IMR-90 (cell line): Measurements from ENCODE around the gene KCNT1. TPM values are rescaled to one million over a fixed set of nuclear protein-coding genes. Genes with fewer than 3 reads are reported as not detected.

ENCODE experiments used
- ATAC-seq: fragments of 200-7000 bp; cut with Tn5 transposase; 2 replicates; pipeline ENCODE4 v1.9.1; 2020; ENCODE audit warnings: low read depth, mild to moderate bottlenecking, moderate library complexity
- BruUV-seq: library from RNA; stranded (reverse); fragments of 400-500 nt; replicated peaks from 2 replicates; lab custom pipeline; 2021; lab: Mats Ljungman, UMichigan
- CTCF ChIA-PET: fragments of 300-600 bp; formaldehyde crosslinking; extraction: SDS; loops from one replicate; lab custom pipeline; 2021; ENCODE audit warnings: antibody characterized with exemption; lab: Yijun Ruan, JAX
- POLR2A ChIA-PET: fragments of 300-600 bp; sonication (Branson Sonifier 250); formaldehyde crosslinking; loops from one replicate; lab custom pipeline; 2022; ENCODE audit warnings: antibody characterized with exemption; ENCODE audit not compliant: unreplicated experiment; lab: Charles Lee
- DNase-seq: peaks from one replicate; pipeline ENCODE4 v3.0.0; 2013
- H2AFZ ChIP-seq: replicated peaks from 2 replicates; pipeline ENCODE3; 2013; ENCODE audit warnings: low read length, mild to moderate bottlenecking; ENCODE audit not compliant: poor library complexity
- H2AK5ac ChIP-seq: 2 replicates; pipeline ENCODE4 v1.6.1; 2013; ENCODE audit warnings: low read depth, low read length, inconsistent platforms
- H2AK9ac ChIP-seq: replicated peaks from 2 replicates; pipeline ENCODE3; 2013; ENCODE audit warnings: mild to moderate bottlenecking, low read depth, low read length, moderate library complexity; ENCODE audit not compliant: poor library complexity
- H2BK120ac ChIP-seq: 2 replicates; pipeline ENCODE4 v1.6.1; 2013; ENCODE audit warnings: low read depth, low read length, inconsistent platforms
- H2BK15ac ChIP-seq: 3 replicates; pipeline ENCODE4 v1.6.1; 2013; ENCODE audit warnings: low read depth, low read length, inconsistent platforms
- H2BK20ac ChIP-seq: 2 replicates; pipeline ENCODE4 v1.6.1; 2013; ENCODE audit warnings: low read depth, mild to moderate bottlenecking, inconsistent platforms, low read length, moderate library complexity
- H2BK5ac ChIP-seq: 2 replicates; pipeline ENCODE4 v1.6.1; 2013; ENCODE audit warnings: mild to moderate bottlenecking, low read depth, low read length, inconsistent platforms; ENCODE audit not compliant: poor library complexity, severe bottlenecking
- H3K14ac ChIP-seq: replicated peaks from 2 replicates; pipeline ENCODE4 v1.6.1; 2013; ENCODE audit warnings: low read depth, low read length, inconsistent platforms
- H3K18ac ChIP-seq: 2 replicates; pipeline ENCODE4 v1.6.1; 2013; ENCODE audit warnings: low read depth, low read length, control low read depth
- H3K23ac ChIP-seq: 2 replicates; pipeline ENCODE4 v1.6.1; 2013; ENCODE audit warnings: low read depth, low read length, inconsistent platforms
- H3K27ac ChIP-seq: 2 replicates; pipeline ENCODE4 v1.5.1; 2013; ENCODE audit warnings: mild to moderate bottlenecking, control low read depth, low read length; ENCODE audit not compliant: insufficient read depth
- H3K27me3 ChIP-seq: 2 replicates; pipeline ENCODE4 v1.6.1; 2013; ENCODE audit warnings: low read length; ENCODE audit not compliant: control insufficient read depth, insufficient read depth
- H3K36me3 ChIP-seq: 2 replicates; pipeline ENCODE4 v1.6.1; 2013; ENCODE audit warnings: low read length, mixed read lengths; ENCODE audit not compliant: control insufficient read depth, insufficient read depth
- H3K4ac ChIP-seq: 2 replicates; pipeline ENCODE4 v1.6.1; 2013; ENCODE audit warnings: low read depth, low read length, inconsistent platforms
- H3K4me1 ChIP-seq: 2 replicates; pipeline ENCODE4 v1.6.1; 2013; ENCODE audit warnings: low read length, mixed read lengths; ENCODE audit not compliant: control insufficient read depth, insufficient read depth
- H3K4me2 ChIP-seq: 2 replicates; pipeline ENCODE4 v1.6.1; 2013; ENCODE audit warnings: low read depth, mild to moderate bottlenecking, control low read depth, low read length, moderate library complexity
- H3K4me3 ChIP-seq: 2 replicates; pipeline ENCODE4 v1.5.1; 2013; ENCODE audit warnings: low read depth, mild to moderate bottlenecking, control low read depth, low read length, moderate library complexity; ENCODE audit not compliant: insufficient read depth
- H3K56ac ChIP-seq: 2 replicates; pipeline ENCODE4 v1.6.1; 2013; ENCODE audit warnings: low read length, inconsistent platforms; ENCODE audit not compliant: insufficient read depth; ENCODE audit errors: extremely low read depth
- H3K79me1 ChIP-seq, 2 experiments: 2 replicates each; pipeline ENCODE4 v1.6.1; 2013; ENCODE audit warnings: low read length in 2 of 2, inconsistent platforms in 1 of 2, low read depth in 1 of 2
- H3K9ac ChIP-seq: 2 replicates; pipeline ENCODE4 v1.6.1; 2013; ENCODE audit warnings: low read depth, low read length, control low read depth
- H3K9me1 ChIP-seq: 2 replicates; pipeline ENCODE4 v1.6.1; 2013; ENCODE audit warnings: low read length, inconsistent platforms; ENCODE audit not compliant: insufficient read depth
- H3K9me3 ChIP-seq: 2 replicates; pipeline ENCODE4 v1.6.1; 2013; ENCODE audit warnings: low read length; ENCODE audit not compliant: control insufficient read depth, insufficient read depth
- H4K20me1 ChIP-seq: 2 replicates; pipeline ENCODE4 v1.6.1; 2013; ENCODE audit warnings: low read length, inconsistent platforms; ENCODE audit not compliant: insufficient read depth
- H4K5ac ChIP-seq: 2 replicates; pipeline ENCODE4 v1.6.1; 2013; ENCODE audit warnings: mild to moderate bottlenecking, low read depth, low read length, control low read depth
- H4K8ac ChIP-seq, 2 experiments: 2 replicates each; pipeline ENCODE4 v1.6.1; 2013; ENCODE audit warnings: low read depth in 2 of 2, low read length in 2 of 2, control low read depth in 1 of 2, inconsistent platforms in 1 of 2
- H4K91ac ChIP-seq: 2 replicates; pipeline ENCODE4 v1.6.1; 2013; ENCODE audit warnings: low read depth, low read length, inconsistent platforms; ENCODE audit not compliant: insufficient read depth
- BHLHE40 ChIP-seq: fragments of 150-350 bp; IDR thresholded peaks from 2 replicates; pipeline ENCODE4 v1.6.1; 2016; ENCODE audit warnings: mild to moderate bottlenecking, low read depth, low read length
- CHD1 ChIP-seq: IDR thresholded peaks from 2 replicates; pipeline ENCODE4 v1.6.1; 2012; ENCODE audit warnings: low read depth, low read length, improper control_type of control experiment
- ELK1 ChIP-seq: fragments of 150-350 bp; IDR thresholded peaks from 2 replicates; pipeline ENCODE4 v1.6.1; 2016; ENCODE audit warnings: low read depth, mild to moderate bottlenecking, low read length, moderate library complexity, borderline replicate concordance
- FOS ChIP-seq: fragments of 150-350 bp; IDR thresholded peaks from 2 replicates; pipeline ENCODE4 v1.6.1; 2016; ENCODE audit warnings: low read depth, low read length
- MAFK ChIP-seq: IDR thresholded peaks from 2 replicates; pipeline ENCODE4 v1.6.1; 2012; ENCODE audit warnings: low read depth, low read length, improper control_type of control experiment
- MAZ ChIP-seq: IDR thresholded peaks from 2 replicates; pipeline ENCODE4 v1.6.1; 2012; ENCODE audit warnings: low read depth, mild to moderate bottlenecking, low read length, improper control_type of control experiment, moderate library complexity, borderline replicate concordance
- MXI1 ChIP-seq: IDR thresholded peaks from 2 replicates; pipeline ENCODE4 v1.6.1; 2012; ENCODE audit warnings: low read depth, mild to moderate bottlenecking, low read length, moderate library complexity, borderline replicate concordance
- POLR2A ChIP-seq: IDR thresholded peaks from 2 replicates; pipeline ENCODE4 v1.6.1; 2012; ENCODE audit warnings: mild to moderate bottlenecking, low read depth, low read length
- SMC3 ChIP-seq: fragments of 150-350 bp; IDR thresholded peaks from 2 replicates; pipeline ENCODE4 v1.6.1; 2016; ENCODE audit warnings: low read depth, mild to moderate bottlenecking, antibody characterized with exemption, low read length, moderate library complexity
- WGBS, 2 experiments: methylation state at CpG; one replicate each; pipeline versions ENCODE4 v1.1.5 to v1.1.7; 2013; ENCODE audit warnings: missing lambda C conversion rate in 2 of 2; ENCODE audit not compliant: insufficient read length in 1 of 2; ENCODE audit errors: extremely low coverage in 2 of 2; 5-methylcytosine and 5-hydroxymethylcytosine counted together
- dilution Hi-C: fragments of 300-500 bp; cut with HindIII; formaldehyde crosslinking; loops from one replicate; pipeline ENCODE4 v1.14.3; 2018; ENCODE audit warnings: low sequenced_read_pairs; ENCODE audit not compliant: unreplicated experiment
- in situ Hi-C: fragments of 300-500 bp; cut with MboI; formaldehyde crosslinking; loops from 3 replicates; pipeline ENCODE4 v1.14.3; 2019; ENCODE audit warnings: low sequenced_read_pairs, inconsistent platforms, mixed read lengths
- intact Hi-C: fragments of 100-400 bp; cut with micrococcal nuclease; formaldehyde crosslinking; loops from 2 replicates; pipeline ENCODE4 v1.10.0; 2022
- polyA plus RNA-seq, 3 experiments: library from polyadenylated mRNA; depleted of rRNA; stranded (reverse); fragments of >200 nt; gene quantifications; 2 replicates each; pipeline ENCODE4 v1.2.3, GENCODE V29; 2012; ENCODE audit warnings: low replicate concordance in 1 of 3
- total RNA-seq: library from RNA; depleted of rRNA; stranded (reverse); fragments of >200 nt; gene quantifications from 2 replicates; pipeline ENCODE4 v1.2.3, GENCODE V29; 2012
- TF ChIP-seq, protein P1 (sequence below): conservative IDR thresholded peaks from 2 replicates; pipeline ENCODE4 v1.5.1; 2012; ENCODE audit warnings: mild to moderate bottlenecking, low read depth, low read length, improper control_type of control experiment
- TF ChIP-seq, protein P2 (sequence below): fragments of 150-350 bp; IDR thresholded peaks from 2 replicates; pipeline ENCODE4 v1.6.1; 2017; ENCODE audit warnings: mild to moderate bottlenecking, antibody characterized with exemption, low read length, low read depth

The KCNT1 gene
- total and polyA plus RNA-seq, 2 of the 4 experiments (the other 2 are of a cell fraction) = not detected

GRCh38 chr9:135726138-135726853, 24.3 kb downstream of the KCNT1 start:
- BruUV-seq = no TSS peak
- CTCF ChIA-PET = no interaction called here
- in situ Hi-C loops = no loop called here

More at GRCh38 chr9:135726138-135726853, 24.3 kb downstream of the KCNT1 start:
- Histone ChIP-seq H4K20me1 (no peaks in the 10 kb centered on the region), H2AK9ac (no peak overlapping the region), H3K79me1 (no peaks in the 10 kb centered on the region), H3K4me1 (no peaks in the 10 kb centered on the region), H3K4ac (no peak overlapping the region), H3K9me1 (no peaks in the 10 kb centered on the region), H2BK120ac (no peak overlapping the region), H3K36me3 (no peaks in the 10 kb centered on the region), H3K4me3 (no peak overlapping the region), H3K56ac (no peak overlapping the region), H2AFZ (no peak overlapping the region), H3K27ac (no peak overlapping the region), H2BK15ac (no peak overlapping the region), H3K4me2 (no peak overlapping the region), H3K27me3 (peaks cover 11% of the 10 kb centered on the region), H4K5ac (no peak overlapping the region), H3K14ac (no peak overlapping the region), H3K9ac (no peak overlapping the region), H2BK5ac (no peak overlapping the region), H3K18ac (no peak overlapping the region), H3K23ac (no peak overlapping the region), H4K91ac (no peak overlapping the region), H3K9me3 (peaks cover 3% of the 10 kb centered on the region; the same call in 1 of the 2 replicates), H2AK5ac (no peak overlapping the region), H4K8ac (no peak overlapping the region), H2BK20ac (no peak overlapping the region)
- dilution Hi-C loops = no loop called here
- WGBS, 2 experiments = 67 to 100% methylated on average over 1 to 3 of the region's 16 CpGs
- intact Hi-C loops = no loop called here
- DNase-seq = no peak
- TF ChIP-seq, protein P1, sequence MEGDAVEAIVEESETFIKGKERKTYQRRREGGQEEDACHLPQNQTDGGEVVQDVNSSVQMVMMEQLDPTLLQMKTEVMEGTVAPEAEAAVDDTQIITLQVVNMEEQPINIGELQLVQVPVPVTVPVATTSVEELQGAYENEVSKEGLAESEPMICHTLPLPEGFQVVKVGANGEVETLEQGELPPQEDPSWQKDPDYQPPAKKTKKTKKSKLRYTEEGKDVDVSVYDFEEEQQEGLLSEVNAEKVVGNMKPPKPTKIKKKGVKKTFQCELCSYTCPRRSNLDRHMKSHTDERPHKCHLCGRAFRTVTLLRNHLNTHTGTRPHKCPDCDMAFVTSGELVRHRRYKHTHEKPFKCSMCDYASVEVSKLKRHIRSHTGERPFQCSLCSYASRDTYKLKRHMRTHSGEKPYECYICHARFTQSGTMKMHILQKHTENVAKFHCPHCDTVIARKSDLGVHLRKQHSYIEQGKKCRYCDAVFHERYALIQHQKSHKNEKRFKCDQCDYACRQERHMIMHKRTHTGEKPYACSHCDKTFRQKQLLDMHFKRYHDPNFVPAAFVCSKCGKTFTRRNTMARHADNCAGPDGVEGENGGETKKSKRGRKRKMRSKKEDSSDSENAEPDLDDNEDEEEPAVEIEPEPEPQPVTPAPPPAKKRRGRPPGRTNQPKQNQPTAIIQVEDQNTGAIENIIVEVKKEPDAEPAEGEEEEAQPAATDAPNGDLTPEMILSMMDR = no peak
- TF ChIP-seq BHLHE40 = no peak
- no peak for TF ChIP-seq MAZ
- TF ChIP-seq ELK1 = no peak
- no peak for TF ChIP-seq POLR2A
- TF ChIP-seq SMC3 = no peak
- TF ChIP-seq, protein P2, sequence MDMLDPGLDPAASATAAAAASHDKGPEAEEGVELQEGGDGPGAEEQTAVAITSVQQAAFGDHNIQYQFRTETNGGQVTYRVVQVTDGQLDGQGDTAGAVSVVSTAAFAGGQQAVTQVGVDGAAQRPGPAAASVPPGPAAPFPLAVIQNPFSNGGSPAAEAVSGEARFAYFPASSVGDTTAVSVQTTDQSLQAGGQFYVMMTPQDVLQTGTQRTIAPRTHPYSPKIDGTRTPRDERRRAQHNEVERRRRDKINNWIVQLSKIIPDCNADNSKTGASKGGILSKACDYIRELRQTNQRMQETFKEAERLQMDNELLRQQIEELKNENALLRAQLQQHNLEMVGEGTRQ = no peak
- TF ChIP-seq CHD1 = no peak
- TF ChIP-seq MAFK = no peak
- TF ChIP-seq MXI1 = no peak
- no peak for TF ChIP-seq FOS
- POLR2A ChIA-PET = no interaction called here
- ATAC-seq = no peak
